HCT116 (cell line): ENCODE results near the gene LGI2. TPM values are rescaled to one million over a fixed set of nuclear protein-coding genes. Genes with fewer than 3 reads are reported as not detected.

Source experiments
- ATAC-seq: fragments of 200-7000 bp; cut with Tn5 transposase; 2 replicates; pipeline ENCODE4 v1.9.1; 2020; ENCODE audit warnings: mild to moderate bottlenecking, moderate library complexity
- BruUV-seq: library from RNA; stranded (reverse); fragments of 400-500 nt; replicated peaks from 2 replicates; lab custom pipeline; 2021; lab: Mats Ljungman, UMichigan
- CTCF ChIA-PET: fragments of 300-600 bp; sonication (Branson Sonifier 250); formaldehyde crosslinking; loops from one replicate; lab custom pipeline; 2021; ENCODE audit warnings: antibody characterized with exemption; lab: Charles Lee
- POLR2A ChIA-PET: fragments of 300-600, 350-600 bp; sonication (Branson Sonifier 250); formaldehyde crosslinking; loops from one replicate; lab custom pipeline; 2021; ENCODE audit warnings: antibody characterized with exemption; lab: Charles Lee
- RAD21 ChIA-PET, 2 experiments: fragments of 300-600 bp; sonication (Branson Sonifier 250); formaldehyde crosslinking; loops; one replicate each; lab custom pipeline; 2023; ENCODE audit warnings: low total read pairs in 2 of 2; ENCODE audit not compliant: uncharacterized antibody in 2 of 2, unreplicated experiment in 2 of 2, low non-redundant PET in 1 of 2; lab: Charles Lee
- DNase-seq: peaks from one replicate; pipeline ENCODE4 v3.0.0-alpha.2; 2010; ENCODE audit warnings: low read depth, low spot score
- H2AFZ ChIP-seq: fragments of 200-600 bp; shearing (Covaris generic), sonication (generic); 2 replicates; pipeline ENCODE4 v1.6.1; 2017; ENCODE audit warnings: low read depth, mixed run types, mixed read lengths, antibody characterized with exemption, low read length; ENCODE audit not compliant: poor library complexity, severe bottlenecking
- H3K27ac ChIP-seq: 2 replicates; pipeline ENCODE4 v1.5.1; 2012; ENCODE audit warnings: low read depth, low read length
- H3K27me3 ChIP-seq: fragments of 200-600 bp; sonication (generic); 2 replicates; pipeline ENCODE4 v1.6.1; 2016; ENCODE audit warnings: mixed run types, low read length, mixed read lengths; ENCODE audit not compliant: insufficient read depth
- H3K36me3 ChIP-seq, 2 experiments: fragments of 200-500 bp in 1 of 2; fragments of 200-600 bp in 1 of 2; sonication (Bioruptor generic) in 1 of 2; sonication (generic) in 1 of 2; 2 replicates each; pipeline versions ENCODE4 v1.5.1 to v1.6.1; 2014 to 2016; ENCODE audit warnings: low read length in 2 of 2, inconsistent platforms in 1 of 2, mixed read lengths in 1 of 2, mixed run types in 1 of 2; ENCODE audit not compliant: insufficient read depth in 2 of 2, control insufficient read depth in 1 of 2
- H3K4me1 ChIP-seq, 2 experiments: fragments of 200-600 bp in 1 of 2; sonication (generic) in 1 of 2; 2 replicates each; pipeline versions ENCODE4 v1.5.1 to v1.6.1; 2012 to 2017; ENCODE audit warnings: low read length in 2 of 2, inconsistent platforms in 1 of 2, mild to moderate bottlenecking in 1 of 2, mixed read lengths in 1 of 2, mixed run types in 1 of 2, moderate library complexity in 1 of 2; ENCODE audit not compliant: insufficient read depth in 2 of 2, control insufficient read depth in 1 of 2
- H3K4me2 ChIP-seq: fragments of 200-600 bp; sonication (generic); 2 replicates; pipeline ENCODE4 v1.6.1; 2017; ENCODE audit warnings: mixed run types, low read length, mixed read lengths
- H3K4me3 ChIP-seq, 2 experiments: fragments of 200-600 bp in 1 of 2; sonication (generic) in 1 of 2; replicated peaks in 1 of 2; 2 replicates each; pipeline ENCODE4 v1.5.1; 2011 to 2016; ENCODE audit warnings: low read length in 2 of 2, control low read depth in 1 of 2, low read depth in 1 of 2, mild to moderate bottlenecking in 1 of 2, mixed read lengths in 1 of 2, mixed run types in 1 of 2
- H3K79me2 ChIP-seq: fragments of 200-600 bp; sonication (generic); 2 replicates; pipeline ENCODE4 v1.6.1; 2017; ENCODE audit warnings: mild to moderate bottlenecking, mixed run types, low read length, moderate library complexity, mixed read lengths; ENCODE audit not compliant: insufficient read depth
- H3K9ac ChIP-seq: fragments of 200-600 bp; sonication (generic); 2 replicates; pipeline ENCODE4 v1.6.1; 2016; ENCODE audit warnings: low read length, mixed read lengths
- H3K9me2 ChIP-seq: fragments of 200-600 bp; sonication (generic), shearing (Covaris generic); 2 replicates; pipeline ENCODE4 v1.6.1; 2017; ENCODE audit warnings: mixed run types, mild to moderate bottlenecking, moderate library complexity; ENCODE audit not compliant: insufficient read depth
- H3K9me3 ChIP-seq, 2 experiments: fragments of 200-500 bp in 1 of 2; fragments of 200-600 bp in 1 of 2; sonication (Bioruptor generic) in 1 of 2; sonication (generic) in 1 of 2; 2 replicates each; pipeline ENCODE4 v1.6.1; 2014 to 2017; ENCODE audit warnings: low read length in 2 of 2, mixed read lengths in 2 of 2, inconsistent platforms in 1 of 2, low read depth in 1 of 2, mild to moderate bottlenecking in 1 of 2, mixed run types in 1 of 2, moderate library complexity in 1 of 2; ENCODE audit not compliant: control insufficient read depth in 1 of 2, insufficient read depth in 1 of 2
- H4K20me1 ChIP-seq: fragments of 200-600 bp; sonication (generic), shearing (Covaris generic); 2 replicates; pipeline ENCODE4 v1.6.1; 2017; ENCODE audit warnings: mixed run types, mild to moderate bottlenecking, moderate library complexity; ENCODE audit not compliant: insufficient read depth
- CBX3 ChIP-seq: IDR thresholded peaks from 2 replicates; pipeline ENCODE4 v1.6.1; 2012; ENCODE audit warnings: low read depth
- CTCF ChIP-seq, 3 experiments: fragments of 200-600 bp in 1 of 3; sonication (generic) in 1 of 3; IDR thresholded peaks in 2 of 3; conservative IDR thresholded peaks in 1 of 3; 2 replicates each; pipeline ENCODE4 v1.5.1; 2012 to 2017; ENCODE audit warnings: low read depth in 2 of 3, low read length in 2 of 3, antibody characterized with exemption in 1 of 3, borderline replicate concordance in 1 of 3, control low read depth in 1 of 3, mild to moderate bottlenecking in 1 of 3, mixed read lengths in 1 of 3, mixed run types in 1 of 3, moderate library complexity in 1 of 3; ENCODE audit not compliant: insufficient read depth in 1 of 3
- EGR1 ChIP-seq: IDR thresholded peaks from 2 replicates; pipeline ENCODE4 v1.6.1; 2012; ENCODE audit warnings: low read depth
- EZH2phosphoT487 ChIP-seq: fragments of 200-600 bp; IDR thresholded peaks from 2 replicates; pipeline ENCODE4 v1.6.1; 2018; ENCODE audit warnings: antibody characterized with exemption, borderline replicate concordance
- JUND ChIP-seq: IDR thresholded peaks from 2 replicates; pipeline ENCODE4 v1.6.1; 2012
- MAX ChIP-seq: IDR thresholded peaks from 2 replicates; pipeline ENCODE4 v1.6.1; 2012
- POLR2A ChIP-seq: IDR thresholded peaks from 2 replicates; pipeline ENCODE4 v1.7.0; 2011; ENCODE audit warnings: borderline replicate concordance; ENCODE audit not compliant: insufficient read depth, insufficient read length; ENCODE audit errors: extremely low read depth
- POLR2AphosphoS5 ChIP-seq: IDR thresholded peaks from 2 replicates; pipeline ENCODE4 v1.6.1; 2011; ENCODE audit warnings: mild to moderate bottlenecking, low read depth, low read length, moderate library complexity
- REST ChIP-seq: IDR thresholded peaks from 2 replicates; pipeline ENCODE4 v1.6.1; 2012; ENCODE audit warnings: low read depth
- SRF ChIP-seq: IDR thresholded peaks from 2 replicates; pipeline ENCODE4 v1.6.1; 2012; ENCODE audit warnings: low read depth
- YY1 ChIP-seq: IDR thresholded peaks from 2 replicates; pipeline ENCODE4 v1.6.1; 2011; ENCODE audit warnings: low read length, low read depth, moderate library complexity, mild to moderate bottlenecking; ENCODE audit not compliant: insufficient replicate concordance; ENCODE audit errors: extremely low read depth
- ZBTB33 ChIP-seq: IDR thresholded peaks from 2 replicates; pipeline ENCODE4 v1.6.1; 2011; ENCODE audit warnings: mild to moderate bottlenecking, low read length, moderate library complexity; ENCODE audit not compliant: insufficient replicate concordance; ENCODE audit errors: extremely low read depth
- ZNF274 ChIP-seq: fragments of 200-500 bp; sonication (Bioruptor generic); IDR thresholded peaks from 2 replicates; pipeline ENCODE4 v1.6.1; 2014; ENCODE audit warnings: mild to moderate bottlenecking, low read depth, low read length, inconsistent platforms
- intact Hi-C: fragments of 100-400 bp; cut with micrococcal nuclease; formaldehyde crosslinking; loops from 2 replicates; pipeline ENCODE4 v1.10.0; 2022
- total RNA-seq: library from RNA; stranded (reverse); gene quantifications from one replicate; pipeline ENCODE4 v1.2.1, GENCODE V29; 2021; ENCODE audit not compliant: unreplicated experiment

LGI2 gene
- total RNA-seq, 1 experiment from 2014 or later = not detected

- Histone ChIP-seq H3K27me3 (no peaks in the 10 kb centered on the region), H3K9me3 (no peaks in the 10 kb centered on the region), H2AFZ (no peak overlapping the region), H3K79me2 (no peaks in the 10 kb centered on the region), H3K27ac (no peak overlapping the region), H3K4me1 (no peaks in the 10 kb centered on the region), H3K4me2 (no peak overlapping the region), H3K9me2 (no peaks in the 10 kb centered on the region), H3K9ac (no peak overlapping the region), H3K36me3 (no peaks in the 10 kb centered on the region), H4K20me1 (no peaks in the 10 kb centered on the region), H3K4me3 (no peak overlapping the region)
- ATAC-seq = no peak
- intact Hi-C loops = no loop called here
- TF ChIP-seq EGR1 (no peak), POLR2AphosphoS5 (no peak), MAX (no peak), JUND (no peak)
- ChIA-PET RAD21 (no interaction called here), POLR2A (no interaction called here), CTCF (no interaction called here)
- no peak for DNase-seq
- BruUV-seq = no TSS peak
Observed at GRCh38 chr4:24973404-24973746, 57.4 kb downstream of the LGI2 start.

GRCh38 chr4:24971192-24971591 lies 59.6 kb downstream of the LGI2 start:
- no TSS peak for BruUV-seq
- H3K4me1 ChIP-seq = no peaks in the 10 kb centered on the region
- DNase-seq (no peak), ATAC-seq (no peak)
- no peaks in the 10 kb centered on the region for H3K9me3 ChIP-seq
- H2AFZ ChIP-seq = no peak overlapping the region
- intact Hi-C loops = no loop called here
- no peaks in the 10 kb centered on the region for H3K79me2 ChIP-seq
- no peaks in the 10 kb centered on the region for H3K36me3 ChIP-seq
- no peak overlapping the region for H3K4me2 ChIP-seq
- H3K27me3 ChIP-seq = no peaks in the 10 kb centered on the region
- ChIA-PET CTCF (interaction anchor here (1.0 kb wide), 1 partner anchor 9 kb away, joined by 3 read pairs; no protein-coding TSS in a partner anchor), RAD21 (no interaction called here), POLR2A (no interaction called here)
- H3K9ac ChIP-seq = no peak overlapping the region
- H4K20me1 ChIP-seq = no peaks in the 10 kb centered on the region
- H3K27ac ChIP-seq = no peak overlapping the region
- no peaks in the 10 kb centered on the region for H3K9me2 ChIP-seq
- no peak overlapping the region for H3K4me3 ChIP-seq
- TF ChIP-seq POLR2A = no peak
- TF ChIP-seq CTCF (IDR thresholded peaks at IDR 0.05 in 2 of 3, conservative IDR thresholded peaks at IDR 0.05 in 1 of 3; ENCODE audit: borderline replicate concordance in 1 of 3, insufficient read depth in 1 of 3, low read depth in 2 of 3, low read length in 2 of 3) = no peak
- no peak for TF ChIP-seq ZBTB33
- TF ChIP-seq SRF = no peak
- no peak for TF ChIP-seq YY1
- TF ChIP-seq EZH2phosphoT487 = no peak
- TF ChIP-seq CBX3 = no peak
- no peak for TF ChIP-seq ZNF274
- no peak for TF ChIP-seq REST
- no peak for TF ChIP-seq EGR1
- no peak for TF ChIP-seq JUND
